Keratinocyte (primary cell): ENCODE measurements around the gene SYNJ2.

Experiments
- EZH2 ChIP-seq: IDR thresholded peaks from one replicate; pipeline ENCODE4 v1.6.1; 2012; ENCODE audit warnings: inconsistent platforms, mild to moderate bottlenecking, low read length, moderate library complexity
- TF ChIP-seq, protein P1 (sequence below), 3 experiments: IDR thresholded peaks in 1 of 3; conservative IDR thresholded peaks in 1 of 3; optimal IDR thresholded peaks in 1 of 3; 2 replicates in 2 of 3; 3 replicates in 1 of 3; pipeline versions ENCODE3 to v1.5.1; 2011; ENCODE audit warnings: low read length in 3 of 3, mild to moderate bottlenecking in 3 of 3, moderate library complexity in 2 of 3, control low read depth in 1 of 3, inconsistent platforms in 1 of 3; ENCODE audit not compliant: insufficient read depth in 2 of 3; ENCODE audit errors: extremely low read depth in 1 of 3

GRCh38 chr6:158047127-158047518, 65.5 kb downstream of the SYNJ2 start:
- no peak for TF ChIP-seq EZH2
- TF ChIP-seq, protein P1, sequence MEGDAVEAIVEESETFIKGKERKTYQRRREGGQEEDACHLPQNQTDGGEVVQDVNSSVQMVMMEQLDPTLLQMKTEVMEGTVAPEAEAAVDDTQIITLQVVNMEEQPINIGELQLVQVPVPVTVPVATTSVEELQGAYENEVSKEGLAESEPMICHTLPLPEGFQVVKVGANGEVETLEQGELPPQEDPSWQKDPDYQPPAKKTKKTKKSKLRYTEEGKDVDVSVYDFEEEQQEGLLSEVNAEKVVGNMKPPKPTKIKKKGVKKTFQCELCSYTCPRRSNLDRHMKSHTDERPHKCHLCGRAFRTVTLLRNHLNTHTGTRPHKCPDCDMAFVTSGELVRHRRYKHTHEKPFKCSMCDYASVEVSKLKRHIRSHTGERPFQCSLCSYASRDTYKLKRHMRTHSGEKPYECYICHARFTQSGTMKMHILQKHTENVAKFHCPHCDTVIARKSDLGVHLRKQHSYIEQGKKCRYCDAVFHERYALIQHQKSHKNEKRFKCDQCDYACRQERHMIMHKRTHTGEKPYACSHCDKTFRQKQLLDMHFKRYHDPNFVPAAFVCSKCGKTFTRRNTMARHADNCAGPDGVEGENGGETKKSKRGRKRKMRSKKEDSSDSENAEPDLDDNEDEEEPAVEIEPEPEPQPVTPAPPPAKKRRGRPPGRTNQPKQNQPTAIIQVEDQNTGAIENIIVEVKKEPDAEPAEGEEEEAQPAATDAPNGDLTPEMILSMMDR (optimal IDR thresholded peaks at IDR 0.05 in 1 of 3, IDR thresholded peaks at IDR 0.05 in 1 of 3, conservative IDR thresholded peaks at IDR 0.05 in 1 of 3; ENCODE audit: extremely low read depth in 1 of 3, insufficient read depth in 2 of 3, low read length in 3 of 3), result no peak
